PC-9 (cell line): ENCODE data around the gene SCN1B. TPM values are rescaled to one million over a fixed set of nuclear protein-coding genes. Genes with fewer than 3 reads are reported as not detected.

Experiments
- BruUV-seq: library from RNA; stranded (reverse); fragments of 400-500 nt; replicated peaks from 2 replicates; lab custom pipeline; 2021; lab: Mats Ljungman, UMichigan
- CTCF ChIA-PET: fragments of 300-600 bp; sonication (Branson Sonifier 250); formaldehyde crosslinking; loops from one replicate; lab custom pipeline; 2022; ENCODE audit warnings: antibody characterized with exemption; lab: Charles Lee
- POLR2A ChIA-PET: fragments of 300-600 bp; sonication (Branson Sonifier 250); formaldehyde crosslinking; loops from one replicate; lab custom pipeline; 2022; ENCODE audit warnings: antibody characterized with exemption; ENCODE audit not compliant: unreplicated experiment; lab: Charles Lee
- DNase-seq, 2 experiments: peaks; one replicate each; pipeline versions ENCODE4 v3.0.0 to v3.0.0-alpha.2; 2015 to 2022; ENCODE audit warnings: mixed read lengths in 1 of 2
- H2AFZ ChIP-seq: fragments of 200-600 bp; sonication (generic); 2 replicates; pipeline ENCODE4 v1.8.1; 2017; ENCODE audit warnings: antibody characterized with exemption
- H3F3A ChIP-seq: fragments of 200-600 bp; sonication (generic); 2 replicates; pipeline ENCODE4 v1.8.1; 2017; ENCODE audit warnings: antibody characterized with exemption, mild to moderate bottlenecking, low read depth; ENCODE audit not compliant: insufficient read depth
- H3K27ac ChIP-seq: fragments of 200-600 bp; sonication (generic); 2 replicates; pipeline ENCODE4 v1.6.1; 2016; ENCODE audit warnings: mixed run types
- H3K27me3 ChIP-seq: fragments of 200-600 bp; sonication (generic); 2 replicates; pipeline ENCODE4 v1.6.1; 2016; ENCODE audit warnings: low read depth, mixed run types; ENCODE audit not compliant: insufficient read depth
- H3K36me3 ChIP-seq: fragments of 200-600 bp; sonication (generic); 2 replicates; pipeline ENCODE4 v1.6.1; 2016; ENCODE audit warnings: low read depth, mixed run types
- H3K4me1 ChIP-seq: fragments of 200-600 bp; sonication (generic); replicated peaks from 2 replicates; pipeline ENCODE4 v1.6.1; 2016; ENCODE audit warnings: mixed run types; ENCODE audit not compliant: insufficient read depth
- H3K4me2 ChIP-seq: fragments of 200-600 bp; sonication (generic); 2 replicates; pipeline ENCODE4 v1.6.1; 2017; ENCODE audit warnings: mixed run types
- H3K4me3 ChIP-seq: fragments of 200-600 bp; sonication (generic); 2 replicates; pipeline ENCODE4 v1.6.1; 2016; ENCODE audit warnings: mixed run types
- H3K79me2 ChIP-seq: fragments of 200-600 bp; sonication (generic); 2 replicates; pipeline ENCODE4 v1.6.1; 2017; ENCODE audit warnings: low read depth, mixed run types
- H3K9me2 ChIP-seq: fragments of 200-600 bp; sonication (generic); 2 replicates; pipeline ENCODE4 v1.8.1; 2017; ENCODE audit warnings: mild to moderate bottlenecking; ENCODE audit not compliant: insufficient read depth
- H3K9me3 ChIP-seq: fragments of 200-600 bp; sonication (generic); 2 replicates; pipeline ENCODE4 v1.8.1; 2016; ENCODE audit warnings: low read depth; ENCODE audit not compliant: insufficient read depth
- H4K20me1 ChIP-seq: fragments of 200-600 bp; sonication (generic); 2 replicates; pipeline ENCODE4 v1.8.1; 2017; ENCODE audit not compliant: insufficient read depth
- CTCF ChIP-seq: fragments of 200-600 bp; sonication (generic); conservative IDR thresholded peaks from 2 replicates; pipeline ENCODE4 v1.6.1; 2017; ENCODE audit warnings: mixed run types, antibody characterized with exemption, mild to moderate bottlenecking, moderate library complexity
- EZH2 ChIP-seq: fragments of 200-600 bp; sonication (generic); IDR thresholded peaks from 2 replicates; pipeline ENCODE4 v1.8.0; 2017; ENCODE audit warnings: antibody characterized with exemption, low read depth
- intact Hi-C: fragments of 100-400 bp; cut with micrococcal nuclease; formaldehyde crosslinking; loops from one replicate; pipeline ENCODE4 v1.10.0; 2022; ENCODE audit not compliant: unreplicated experiment
- total RNA-seq: library from RNA; stranded (reverse); gene quantifications from 2 replicates; pipeline ENCODE4 v1.2.3, GENCODE V29; 2021

Gene SCN1B
- total RNA-seq, 1 experiment from 2014 or later = 2.4 TPM

- POLR2A ChIA-PET = no interaction called here
Measured at GRCh38 chr19:35081201-35081600, 50.9 kb downstream of the SCN1B start.

GRCh38 chr19:35083691-35084508 lies 53.6 kb downstream of the SCN1B start:
- Histone ChIP-seq H2AFZ (no peak overlapping the region), H3K36me3 (no peaks in the 10 kb centered on the region), H3K9me2 (no peaks in the 10 kb centered on the region), H3K4me1 (0 out of 2 replicates have a peak, but pooled peaks cover 3% of the 10 kb centered on the region), H3K27me3 (no peaks in the 10 kb centered on the region; the same call in 1 of the 2 replicates), H4K20me1 (no peaks in the 10 kb centered on the region), H3K4me3 (no peak overlapping the region), H3K4me2 (no peak overlapping the region), H3K9me3 (no peaks in the 10 kb centered on the region), H3K79me2 (no peaks in the 10 kb centered on the region), H3K27ac (no peak overlapping the region), H3F3A (no peaks in the 10 kb centered on the region)
- intact Hi-C loops = no loop called here
- DNase-seq = no peak
- POLR2A ChIA-PET = no interaction called here
- BruUV-seq = no TSS peak
- TF ChIP-seq EZH2 (no peak), CTCF (no peak)
- CTCF ChIA-PET = no interaction called here

More at GRCh38 chr19:35081201-35081600, 50.9 kb downstream of the SCN1B start:
- H3K36me3 ChIP-seq = no peaks in the 10 kb centered on the region
- H3K9me3 ChIP-seq = no peaks in the 10 kb centered on the region
- CTCF ChIA-PET = interaction anchor here (0.6 kb wide), 1 partner anchor 154 kb away, joined by 5 read pairs; no protein-coding TSS in a partner anchor
- H3K27ac ChIP-seq = no peak overlapping the region
- no peaks in the 10 kb centered on the region for H3F3A ChIP-seq
- peaks cover 5% of the 10 kb centered on the region; the same call in 1 of the 2 replicates for H3K27me3 ChIP-seq
- no TSS peak for BruUV-seq
- DNase-seq = no peak
- no peaks in the 10 kb centered on the region for H3K9me2 ChIP-seq
- TF ChIP-seq CTCF (no peak), EZH2 (no peak)
- no peaks in the 10 kb centered on the region for H3K79me2 ChIP-seq
- no peak overlapping the region for H2AFZ ChIP-seq
- intact Hi-C loops = no loop called here
- no peak overlapping the region for H3K4me2 ChIP-seq
- H3K4me1 ChIP-seq = no peaks in the 10 kb centered on the region
- H3K4me3 ChIP-seq = no peak overlapping the region
- H4K20me1 ChIP-seq = no peaks in the 10 kb centered on the region

DNA sequence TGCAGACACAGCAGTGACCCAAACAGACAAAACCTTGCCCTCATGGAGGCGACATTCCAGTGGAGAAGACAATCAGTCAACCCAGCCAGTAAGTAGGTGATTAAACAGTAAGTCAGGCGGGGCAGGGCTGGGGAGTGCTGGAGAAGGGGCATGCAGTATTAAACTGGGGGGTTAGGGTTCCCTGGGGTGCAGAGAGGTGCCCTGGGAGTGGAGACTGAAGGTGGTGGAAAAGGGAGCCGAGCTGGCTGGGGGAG lies 54.2 kb downstream of the SCN1B start:
- no peaks in the 10 kb centered on the region for H3K9me3 ChIP-seq
- no TSS peak for BruUV-seq
- no peak overlapping the region for H3K4me3 ChIP-seq
- no peaks in the 10 kb centered on the region for H3K36me3 ChIP-seq
- no peak overlapping the region for H2AFZ ChIP-seq
- no peaks in the 10 kb centered on the region for H3K79me2 ChIP-seq
- H3K4me1 ChIP-seq = 0 out of 2 replicates have a peak, but pooled peaks cover 4% of the 10 kb centered on the region
- no peak overlapping the region for H3K27ac ChIP-seq
- H4K20me1 ChIP-seq = no peaks in the 10 kb centered on the region
- TF ChIP-seq CTCF = no peak
- no peak for TF ChIP-seq EZH2
- CTCF ChIA-PET = no interaction called here
- H3K9me2 ChIP-seq = no peaks in the 10 kb centered on the region
- no peak for DNase-seq
- no peaks in the 10 kb centered on the region for H3K27me3 ChIP-seq
- no peaks in the 10 kb centered on the region for H3F3A ChIP-seq
- intact Hi-C loops = no loop called here
- POLR2A ChIA-PET = no interaction called here
- H3K4me2 ChIP-seq = no peak overlapping the region
